OCI-M1 (cell line): ENCODE data around the gene CEP112.
"Not testable (repeated sequence)": the region's sequence is repeated elsewhere in the genome, so short reads cannot be mapped to it uniquely, and the experiment has no call there.

Experiments
- DNase-seq: peaks from one replicate; lab custom pipeline; 2025; lab: John Stamatoyannopoulos, UW

The CEP112 gene

GRCh38 chr17:65820306-65820705 is 371.6 kb downstream of the CEP112 start:
- no peak for DNase-seq

GRCh38 chr17:65819810-65820209 is 372.1 kb downstream of the CEP112 start:
- no peak for DNase-seq

GRCh38 chr17:65817951-65818350 is 374.0 kb downstream of the CEP112 start:
- DNase-seq = no peak

- no peak for DNase-seq
Measured at GRCh38 chr17:65814418-65814817, 377.5 kb downstream of the CEP112 start.

- no peak for DNase-seq
Measured at GRCh38 chr17:65813306-65813705, 378.6 kb downstream of the CEP112 start.

GRCh38 chr17:65811043-65811442 is 380.9 kb downstream of the CEP112 start:
- DNase-seq = no peak

GRCh38 chr17:65809366-65809765 is 382.6 kb downstream of the CEP112 start:
- no peak for DNase-seq

- not testable (repeated sequence) for DNase-seq
Measured at GRCh38 chr17:65808566-65808965, 383.4 kb downstream of the CEP112 start.

GRCh38 chr17:65807361-65807760 is 384.6 kb downstream of the CEP112 start:
- DNase-seq = no peak

GRCh38 chr17:65801513-65801912 is 390.4 kb downstream of the CEP112 start:
- DNase-seq = no peak

GRCh38 chr17:65800655-65801054 is 391.3 kb downstream of the CEP112 start:
- DNase-seq = no peak

GRCh38 chr17:65799869-65800268 is 392.1 kb downstream of the CEP112 start:
- DNase-seq = no peak

GRCh38 chr17:65799454-65799853 is 392.5 kb downstream of the CEP112 start:
- DNase-seq = no peak

- peak; percentile 1 for DNase-seq
Measured at GRCh38 chr17:65797809-65798208, 394.1 kb downstream of the CEP112 start.

- DNase-seq = no peak
Measured at GRCh38 chr17:65797101-65797500, 394.8 kb downstream of the CEP112 start.

GRCh38 chr17:65794572-65794971 is 397.4 kb downstream of the CEP112 start:
- DNase-seq = peak; percentile 3

- no peak for DNase-seq
Measured at GRCh38 chr17:65790241-65790640, 401.7 kb downstream of the CEP112 start.

- no peak for DNase-seq
Measured at GRCh38 chr17:65787503-65787902, 404.4 kb downstream of the CEP112 start.

- no peak for DNase-seq
Measured at GRCh38 chr17:65786479-65786878, 405.5 kb downstream of the CEP112 start.

GRCh38 chr17:65785109-65785508 is 406.8 kb downstream of the CEP112 start:
- DNase-seq = peak; percentile 48

GRCh38 chr17:65783845-65784334 is 408.0 kb downstream of the CEP112 start:
- no peak for DNase-seq

- DNase-seq = not testable (repeated sequence)
Measured at GRCh38 chr17:65782104-65782706, 409.7 kb downstream of the CEP112 start.

GRCh38 chr17:65780111-65780510 is 411.8 kb downstream of the CEP112 start:
- DNase-seq = no peak

- DNase-seq = no peak
Measured at GRCh38 chr17:65776890-65777289, 415.0 kb downstream of the CEP112 start.
